ENCODE results near the gene FSTL3.

The FSTL3 gene

GRCh38 chr19:651991-652390 is 24.2 kb upstream of the FSTL3 start:
- TF ChIP-seq EZH2 (IDR thresholded peaks at IDR 0.05; ENCODE audit: borderline replicate concordance, low read depth, low read length, severe bottlenecking) (no peak), CTCF (IDR thresholded peaks at IDR 0.05; ENCODE audit: borderline replicate concordance, extremely low read depth, low read length, poor library complexity, severe bottlenecking) (no peak)
- no peak for ATAC-seq (ENCODE audit: insufficient read depth, low read depth)
- Histone ChIP-seq H3K79me2 (ENCODE audit: insufficient read depth, low read length) (peaks cover 62% of the 10 kb centered on the region), H3K9me3 (ENCODE audit: insufficient read depth, low read length, severe bottlenecking) (no peaks in the 10 kb centered on the region), H3K27me3 (ENCODE audit: insufficient read depth, low read length, poor library complexity) (no peaks in the 10 kb centered on the region), H3K27ac (ENCODE audit: low read length) (no peak overlapping the region), H3K36me3 (ENCODE audit: insufficient read depth, low read length) (peaks cover 87% of the 10 kb centered on the region), H3K4me3 (ENCODE audit: low read depth in 1 of 2, low read length in 2 of 2) (no peak overlapping the region), H3K4me2 (ENCODE audit: insufficient read depth, low read length) (no peak overlapping the region), H3K9ac (ENCODE audit: low read depth, low read length) (no peak overlapping the region), H2AFZ (ENCODE audit: low read depth, low read length) (no peak overlapping the region), H3K4me1 (ENCODE audit: insufficient read depth, low read length) (no peaks in the 10 kb centered on the region), H4K20me1 (ENCODE audit: insufficient read depth, low read length) (peaks cover 72% of the 10 kb centered on the region)
- no peak for DNase-seq

GRCh38 chr19:652467-653389 is 23.5 kb upstream of the FSTL3 start:
- Histone ChIP-seq H4K20me1 (ENCODE audit: insufficient read depth, low read length) (peaks cover 79% of the 10 kb centered on the region), H3K79me2 (ENCODE audit: insufficient read depth, low read length) (peaks cover 69% of the 10 kb centered on the region)

GRCh38 chr19:653425-653824 is 22.8 kb upstream of the FSTL3 start:
- peaks cover 87% of the 10 kb centered on the region for H3K36me3 ChIP-seq (ENCODE audit: insufficient read depth, low read length)
- no peak overlapping the region for H3K4me3 ChIP-seq (ENCODE audit: low read depth in 1 of 2, low read length in 2 of 2)
- peaks cover 76% of the 10 kb centered on the region for H3K79me2 ChIP-seq (ENCODE audit: insufficient read depth, low read length)
- no peak overlapping the region for H3K27ac ChIP-seq (ENCODE audit: low read length)
- TF ChIP-seq EZH2 (IDR thresholded peaks at IDR 0.05; ENCODE audit: borderline replicate concordance, low read depth, low read length, severe bottlenecking): no peak
- no peak for TF ChIP-seq CTCF (IDR thresholded peaks at IDR 0.05; ENCODE audit: borderline replicate concordance, extremely low read depth, low read length, poor library complexity, severe bottlenecking)
- no peak overlapping the region for H3K9ac ChIP-seq (ENCODE audit: low read depth, low read length)
- H4K20me1 ChIP-seq (ENCODE audit: insufficient read depth, low read length): peaks cover 86% of the 10 kb centered on the region
- H3K4me2 ChIP-seq (ENCODE audit: insufficient read depth, low read length): no peak overlapping the region
- H3K9me3 ChIP-seq (ENCODE audit: insufficient read depth, low read length, severe bottlenecking): no peaks in the 10 kb centered on the region
- no peaks in the 10 kb centered on the region for H3K27me3 ChIP-seq (ENCODE audit: insufficient read depth, low read length, poor library complexity)
- ATAC-seq (ENCODE audit: insufficient read depth, low read depth): no peak
- no peak for DNase-seq
- 0 out of 2 replicates have a peak, but pooled peaks cover 4% of the 10 kb centered on the region for H3K4me1 ChIP-seq (ENCODE audit: insufficient read depth, low read length)
- no peak overlapping the region for H2AFZ ChIP-seq (ENCODE audit: low read depth, low read length)

More at GRCh38 chr19:652467-653389, 23.5 kb upstream of the FSTL3 start:
- Histone ChIP-seq H3K4me1 (ENCODE audit: insufficient read depth, low read length) (no peaks in the 10 kb centered on the region), H3K9ac (ENCODE audit: low read depth, low read length) (no peak overlapping the region), H2AFZ (ENCODE audit: low read depth, low read length) (no peak overlapping the region), H3K27me3 (ENCODE audit: insufficient read depth, low read length, poor library complexity) (no peaks in the 10 kb centered on the region), H3K4me3 (ENCODE audit: low read depth in 1 of 2, low read length in 2 of 2) (no peak overlapping the region), H3K4me2 (ENCODE audit: insufficient read depth, low read length) (no peak overlapping the region), H3K36me3 (ENCODE audit: insufficient read depth, low read length) (peaks cover 87% of the 10 kb centered on the region), H3K9me3 (ENCODE audit: insufficient read depth, low read length, severe bottlenecking) (no peaks in the 10 kb centered on the region), H3K27ac (ENCODE audit: low read length) (no peak overlapping the region)
- no peak for ATAC-seq (ENCODE audit: insufficient read depth, low read depth)
- TF ChIP-seq CTCF (IDR thresholded peaks at IDR 0.05; ENCODE audit: borderline replicate concordance, extremely low read depth, low read length, poor library complexity, severe bottlenecking) (no peak), EZH2 (IDR thresholded peaks at IDR 0.05; ENCODE audit: borderline replicate concordance, low read depth, low read length, severe bottlenecking) (no peak)
- DNase-seq: no peak

Measured in DND-41 (cell line).